Stimulated activated naive CD8-positive, alpha-beta T cell treated with anti-CD3 and anti-CD28 coated beads, Interleukin-15, amount 100 ng/mL, for 72 hours (primary cell): Measurements from ENCODE around the gene CNNM3.
A peak's percentile ranks its signal among the peaks of the same experiment; 100 is the strongest.

Experiments
- ATAC-seq: fragments of 150-1000 bp; cut with Tn5 transposase; 2 replicates; pipeline ENCODE4 v1.10.0; 2021; ENCODE audit warnings: mild to moderate bottlenecking, moderate library complexity
- DNase-seq, 2 donors: peaks; one replicate each; pipeline ENCODE4 v3.0.0; 2021 to 2022
- H3K27ac Mint-ChIP-seq, 2 donors: one replicate each; pipeline ENCODE4 v1.8.0; 2022; ENCODE audit warnings: mild to moderate bottlenecking in 2 of 2, mixed read lengths in 2 of 2, moderate library complexity in 2 of 2
- H3K27me3 Mint-ChIP-seq: one replicate; pipeline ENCODE4 v1.8.0; 2022; ENCODE audit warnings: mixed read lengths
- H3K4me1 Mint-ChIP-seq: one replicate; pipeline ENCODE4 v1.8.0; 2022; ENCODE audit warnings: mild to moderate bottlenecking, mixed read lengths
- H3K4me3 Mint-ChIP-seq, 2 donors: one replicate each; pipeline ENCODE4 v1.8.0; 2022; ENCODE audit warnings: mild to moderate bottlenecking in 2 of 2, mixed read lengths in 2 of 2, moderate library complexity in 1 of 2
- H3K9me3 Mint-ChIP-seq, 2 donors: one replicate each; pipeline ENCODE4 v1.8.0; 2022; ENCODE audit warnings: mixed read lengths in 2 of 2

The CNNM3 gene

GRCh38 chr2:96822786-96823185 is 6.7 kb downstream of the CNNM3 start:
- no peak for DNase-seq
- H3K4me3 Mint-ChIP-seq, result no peak overlapping the region
- H3K27me3 Mint-ChIP-seq, result no peaks in the 10 kb centered on the region
- H3K4me1 Mint-ChIP-seq, result peaks cover 37% of the 10 kb centered on the region
- ATAC-seq, result no peak
- no peak overlapping the region for H3K27ac Mint-ChIP-seq
- no peaks in the 10 kb centered on the region for H3K9me3 Mint-ChIP-seq

GRCh38 chr2:96823198-96823597 is 7.1 kb downstream of the CNNM3 start:
- H3K27me3 Mint-ChIP-seq, result no peaks in the 10 kb centered on the region

GRCh38 chr2:96824079-96824870 is 8.2 kb downstream of the CNNM3 start:
- ATAC-seq (no peak), DNase-seq (no peak)
- H3K27ac Mint-ChIP-seq, result no peak overlapping the region
- H3K9me3 Mint-ChIP-seq, result no peaks in the 10 kb centered on the region
- peaks cover 23% of the 10 kb centered on the region for H3K4me1 Mint-ChIP-seq
- no peak overlapping the region for H3K4me3 Mint-ChIP-seq
- H3K27me3 Mint-ChIP-seq, result no peaks in the 10 kb centered on the region

More at GRCh38 chr2:96823198-96823597, 7.1 kb downstream of the CNNM3 start:
- Mint-ChIP-seq H3K4me3 (no peak overlapping the region), H3K27ac (no peak overlapping the region), H3K9me3 (no peaks in the 10 kb centered on the region), H3K4me1 (peaks cover 33% of the 10 kb centered on the region)
- DNase-seq, result no peak
- ATAC-seq, result no peak

- H3K9me3 Mint-ChIP-seq, result no peaks in the 10 kb centered on the region
Observed at GRCh38 chr2:96825057-96825456, 9.0 kb downstream of the CNNM3 start.

GRCh38 chr2:96826546-96827278 is 10.6 kb downstream of the CNNM3 start:
- no peaks in the 10 kb centered on the region for H3K27me3 Mint-ChIP-seq
- ATAC-seq, result peak; percentile 31
- no peak for DNase-seq
- no peaks in the 10 kb centered on the region for H3K9me3 Mint-ChIP-seq
- H3K27ac Mint-ChIP-seq, result peak overlapping the region; percentile 36 to 68
- no peak overlapping the region for H3K4me3 Mint-ChIP-seq
- H3K4me1 Mint-ChIP-seq, result no peaks in the 10 kb centered on the region

More at GRCh38 chr2:96825057-96825456, 9.0 kb downstream of the CNNM3 start:
- no peak overlapping the region for H3K4me3 Mint-ChIP-seq
- H3K27me3 Mint-ChIP-seq, result no peaks in the 10 kb centered on the region
- DNase-seq, result no peak
- peaks cover 15% of the 10 kb centered on the region for H3K4me1 Mint-ChIP-seq
- no peak overlapping the region for H3K27ac Mint-ChIP-seq
- ATAC-seq, result no peak

- DNase-seq, result no peak
- Mint-ChIP-seq H3K4me3 (no peak overlapping the region), H3K27me3 (no peaks in the 10 kb centered on the region), H3K9me3 (no peaks in the 10 kb centered on the region), H3K27ac (peak overlapping the region in 1 of 2 donors; percentile 23), H3K4me1 (no peaks in the 10 kb centered on the region)
- no peak for ATAC-seq
Observed at GRCh38 chr2:96828436-96828835, 12.4 kb downstream of the CNNM3 start.

GRCh38 chr2:96828874-96829273 is 12.8 kb downstream of the CNNM3 start:
- Mint-ChIP-seq H3K27me3 (no peaks in the 10 kb centered on the region), H3K9me3 (no peaks in the 10 kb centered on the region), H3K4me1 (no peaks in the 10 kb centered on the region), H3K27ac (no peak overlapping the region), H3K4me3 (no peak overlapping the region)
- DNase-seq, result no peak
- ATAC-seq, result no peak

- H3K9me3 Mint-ChIP-seq, result no peaks in the 10 kb centered on the region
- H3K27ac Mint-ChIP-seq, result peak overlapping the region in 1 of 2 donors; percentile 77
- H3K4me1 Mint-ChIP-seq, result no peaks in the 10 kb centered on the region
- DNase-seq (no peak), ATAC-seq (no peak)
- H3K27me3 Mint-ChIP-seq, result no peaks in the 10 kb centered on the region
- no peak overlapping the region for H3K4me3 Mint-ChIP-seq
Observed at GRCh38 chr2:96830044-96830562, 14.0 kb downstream of the CNNM3 start.

GRCh38 chr2:96831679-96832078 is 15.6 kb downstream of the CNNM3 start:
- Mint-ChIP-seq H3K27ac (no peak overlapping the region), H3K27me3 (no peaks in the 10 kb centered on the region), H3K4me1 (no peaks in the 10 kb centered on the region), H3K9me3 (no peaks in the 10 kb centered on the region), H3K4me3 (no peak overlapping the region)
- DNase-seq (no peak), ATAC-seq (no peak)

GRCh38 chr2:96832408-96832753 is 16.3 kb downstream of the CNNM3 start:
- no peak overlapping the region for H3K27ac Mint-ChIP-seq
- ATAC-seq, result no peak
- no peaks in the 10 kb centered on the region for H3K4me1 Mint-ChIP-seq
- no peak overlapping the region for H3K4me3 Mint-ChIP-seq
- H3K9me3 Mint-ChIP-seq, result no peaks in the 10 kb centered on the region
- H3K27me3 Mint-ChIP-seq, result no peaks in the 10 kb centered on the region
- DNase-seq, result no peak

GRCh38 chr2:96832754-96833507 is 16.9 kb downstream of the CNNM3 start:
- Mint-ChIP-seq H3K27ac (peak overlapping the region in 1 of 2 donors; percentile 67), H3K4me3 (no peak overlapping the region), H3K9me3 (no peaks in the 10 kb centered on the region), H3K4me1 (no peaks in the 10 kb centered on the region), H3K27me3 (no peaks in the 10 kb centered on the region)
- ATAC-seq (no peak), DNase-seq (no peak)

- ATAC-seq (no peak), DNase-seq (no peak)
- no peak overlapping the region for H3K27ac Mint-ChIP-seq
- H3K9me3 Mint-ChIP-seq, result no peaks in the 10 kb centered on the region
- no peak overlapping the region for H3K4me3 Mint-ChIP-seq
- H3K27me3 Mint-ChIP-seq, result no peaks in the 10 kb centered on the region
- peaks cover 22% of the 10 kb centered on the region for H3K4me1 Mint-ChIP-seq
Observed at GRCh38 chr2:96835830-96836229, 19.8 kb downstream of the CNNM3 start.

GRCh38 chr2:96837575-96837974 is 21.5 kb downstream of the CNNM3 start:
- H3K9me3 Mint-ChIP-seq, result no peaks in the 10 kb centered on the region
- H3K4me3 Mint-ChIP-seq, result no peak overlapping the region
- DNase-seq, result no peak
- H3K27ac Mint-ChIP-seq, result no peak overlapping the region
- H3K27me3 Mint-ChIP-seq, result no peaks in the 10 kb centered on the region
- no peak for ATAC-seq
- H3K4me1 Mint-ChIP-seq, result peaks cover 26% of the 10 kb centered on the region

- no peaks in the 10 kb centered on the region for H3K27me3 Mint-ChIP-seq
- ATAC-seq, result peak; percentile 22
- peak overlapping the region in 1 of 2 donors; percentile 67 for H3K4me3 Mint-ChIP-seq
- peaks cover 26% of the 10 kb centered on the region for H3K4me1 Mint-ChIP-seq
- no peak for DNase-seq
- no peaks in the 10 kb centered on the region for H3K9me3 Mint-ChIP-seq
- peak overlapping the region in 1 of 2 donors; percentile 48 for H3K27ac Mint-ChIP-seq
Observed at GRCh38 chr2:96838345-96839292, 22.6 kb downstream of the CNNM3 start.
